ENCODE measurements around the gene KLHDC8B. TPM values are rescaled to one million over a fixed set of nuclear protein-coding genes. Genes with fewer than 3 reads are reported as not detected.

KLHDC8B gene
- total RNA-seq, 1 experiment from 2014 or later = 6.8 TPM

DNA sequence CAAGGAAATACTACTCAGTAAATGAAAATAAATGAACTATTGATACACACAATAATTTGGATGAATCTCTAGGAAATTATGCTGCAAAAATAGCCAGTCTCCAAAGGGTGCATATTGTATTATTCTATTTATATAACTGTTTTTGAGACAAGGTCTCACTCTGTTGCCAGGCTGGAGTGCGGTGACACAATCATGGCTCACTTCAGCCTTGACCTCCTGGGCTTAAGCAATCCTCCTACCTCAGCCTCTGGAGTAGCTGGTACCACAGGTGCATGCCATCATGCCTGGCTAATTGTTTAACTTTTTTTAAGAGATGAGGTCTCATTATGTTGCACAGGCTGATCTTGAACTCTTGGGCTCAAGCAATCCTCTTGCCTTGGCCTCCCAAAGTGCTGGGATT is 12.5 kb downstream of the KLHDC8B start:
- no peak overlapping the region for H3K4me3 ChIP-seq (ENCODE audit: low read depth in 2 of 2, low read length in 2 of 2)
- no peaks in the 10 kb centered on the region for H3K4me1 ChIP-seq (ENCODE audit: control insufficient read depth, insufficient read depth, low read length)
- intact Hi-C loops (cut with micrococcal nuclease; ENCODE audit: unreplicated experiment) (no loop called here), in situ Hi-C loops (cut with HindIII; ENCODE audit: low pct_unique_long_range_greater_than_20kb, low sequenced_read_pairs) (no loop called here)
- DNase-seq (ENCODE audit: low read depth, low spot score) (no peak), ATAC-seq (no peak)
- ChIA-PET CTCF (no interaction called here), POLR2A (interaction anchor here (0.7 kb wide), 1 partner anchor 71 kb away, joined by 3 read pairs; no protein-coding TSS in a partner anchor)
- H3K27me3 ChIP-seq (ENCODE audit: control insufficient read depth, insufficient read depth, low read length) = no peaks in the 10 kb centered on the region
- TF ChIP-seq SIN3A (IDR thresholded peaks at IDR 0.05; ENCODE audit: borderline replicate concordance, insufficient read depth, low read depth, low read length) (no peak), TCF7L2 (IDR thresholded peaks at IDR 0.05; ENCODE audit: low read depth, low read length) (no peak), POLR2AphosphoS5 (IDR thresholded peaks at IDR 0.05; ENCODE audit: low read depth, low read length) (no peak), REST (IDR thresholded peaks at IDR 0.05; ENCODE audit: insufficient read depth in 1 of 2, low read depth in 2 of 2, low read length in 1 of 2) (no peak)
- TF ChIP-seq, protein P1, sequence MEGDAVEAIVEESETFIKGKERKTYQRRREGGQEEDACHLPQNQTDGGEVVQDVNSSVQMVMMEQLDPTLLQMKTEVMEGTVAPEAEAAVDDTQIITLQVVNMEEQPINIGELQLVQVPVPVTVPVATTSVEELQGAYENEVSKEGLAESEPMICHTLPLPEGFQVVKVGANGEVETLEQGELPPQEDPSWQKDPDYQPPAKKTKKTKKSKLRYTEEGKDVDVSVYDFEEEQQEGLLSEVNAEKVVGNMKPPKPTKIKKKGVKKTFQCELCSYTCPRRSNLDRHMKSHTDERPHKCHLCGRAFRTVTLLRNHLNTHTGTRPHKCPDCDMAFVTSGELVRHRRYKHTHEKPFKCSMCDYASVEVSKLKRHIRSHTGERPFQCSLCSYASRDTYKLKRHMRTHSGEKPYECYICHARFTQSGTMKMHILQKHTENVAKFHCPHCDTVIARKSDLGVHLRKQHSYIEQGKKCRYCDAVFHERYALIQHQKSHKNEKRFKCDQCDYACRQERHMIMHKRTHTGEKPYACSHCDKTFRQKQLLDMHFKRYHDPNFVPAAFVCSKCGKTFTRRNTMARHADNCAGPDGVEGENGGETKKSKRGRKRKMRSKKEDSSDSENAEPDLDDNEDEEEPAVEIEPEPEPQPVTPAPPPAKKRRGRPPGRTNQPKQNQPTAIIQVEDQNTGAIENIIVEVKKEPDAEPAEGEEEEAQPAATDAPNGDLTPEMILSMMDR (IDR thresholded peaks at IDR 0.05) = no peak
- no peaks in the 10 kb centered on the region for H3K36me3 ChIP-seq (ENCODE audit: control insufficient read depth, insufficient read depth, low read length)
- BruUV-seq (replicated peaks) = no TSS peak
- no peaks in the 10 kb centered on the region for H3K9me3 ChIP-seq (ENCODE audit: control insufficient read depth, insufficient read depth, low read depth, low read length)
- no peak overlapping the region for H3K27ac ChIP-seq (ENCODE audit: low read length)

- TF ChIP-seq REST (IDR thresholded peaks at IDR 0.05; ENCODE audit: insufficient read depth in 1 of 2, low read depth in 2 of 2, low read length in 1 of 2) (no peak), TCF7L2 (IDR thresholded peaks at IDR 0.05; ENCODE audit: low read depth, low read length) (no peak), POLR2AphosphoS5 (IDR thresholded peaks at IDR 0.05; ENCODE audit: low read depth, low read length) (no peak), SIN3A (IDR thresholded peaks at IDR 0.05; ENCODE audit: borderline replicate concordance, insufficient read depth, low read depth, low read length) (no peak)
- TF ChIP-seq, protein P1 (IDR thresholded peaks at IDR 0.05) = no peak
- H3K27ac ChIP-seq (ENCODE audit: low read length) = no peak overlapping the region
- H3K4me1 ChIP-seq (ENCODE audit: control insufficient read depth, insufficient read depth, low read length) = no peaks in the 10 kb centered on the region
- H3K27me3 ChIP-seq (ENCODE audit: control insufficient read depth, insufficient read depth, low read length) = no peaks in the 10 kb centered on the region
- DNase-seq (ENCODE audit: low read depth, low spot score) = no peak
- ChIA-PET POLR2A (no interaction called here), CTCF (no interaction called here)
- no peak for ATAC-seq
- H3K9me3 ChIP-seq (ENCODE audit: control insufficient read depth, insufficient read depth, low read depth, low read length) = no peaks in the 10 kb centered on the region
- H3K4me3 ChIP-seq (ENCODE audit: low read depth in 2 of 2, low read length in 2 of 2) = no peak overlapping the region
- intact Hi-C loops (cut with micrococcal nuclease; ENCODE audit: unreplicated experiment) (no loop called here), in situ Hi-C loops (cut with HindIII; ENCODE audit: low pct_unique_long_range_greater_than_20kb, low sequenced_read_pairs) (no loop called here)
- no TSS peak for BruUV-seq (replicated peaks)
- no peaks in the 10 kb centered on the region for H3K36me3 ChIP-seq (ENCODE audit: control insufficient read depth, insufficient read depth, low read length)
Measured at GRCh38 chr3:49191741-49192140, 20.3 kb downstream of the KLHDC8B start.

Data from Panc1 (cell line).